Kidney capillary endothelial cell (primary cell): ENCODE data around the gene NREP.
A peak's percentile ranks its signal among the peaks of the same experiment; 100 is the strongest.

Experiments
- DNase-seq: peaks from one replicate; pipeline ENCODE4 v3.0.0-alpha.2; 2018; ENCODE audit warnings: low spot score

NREP gene, protein sequence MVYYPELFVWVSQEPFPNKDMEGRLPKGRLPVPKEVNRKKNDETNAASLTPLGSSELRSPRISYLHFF

DNA sequence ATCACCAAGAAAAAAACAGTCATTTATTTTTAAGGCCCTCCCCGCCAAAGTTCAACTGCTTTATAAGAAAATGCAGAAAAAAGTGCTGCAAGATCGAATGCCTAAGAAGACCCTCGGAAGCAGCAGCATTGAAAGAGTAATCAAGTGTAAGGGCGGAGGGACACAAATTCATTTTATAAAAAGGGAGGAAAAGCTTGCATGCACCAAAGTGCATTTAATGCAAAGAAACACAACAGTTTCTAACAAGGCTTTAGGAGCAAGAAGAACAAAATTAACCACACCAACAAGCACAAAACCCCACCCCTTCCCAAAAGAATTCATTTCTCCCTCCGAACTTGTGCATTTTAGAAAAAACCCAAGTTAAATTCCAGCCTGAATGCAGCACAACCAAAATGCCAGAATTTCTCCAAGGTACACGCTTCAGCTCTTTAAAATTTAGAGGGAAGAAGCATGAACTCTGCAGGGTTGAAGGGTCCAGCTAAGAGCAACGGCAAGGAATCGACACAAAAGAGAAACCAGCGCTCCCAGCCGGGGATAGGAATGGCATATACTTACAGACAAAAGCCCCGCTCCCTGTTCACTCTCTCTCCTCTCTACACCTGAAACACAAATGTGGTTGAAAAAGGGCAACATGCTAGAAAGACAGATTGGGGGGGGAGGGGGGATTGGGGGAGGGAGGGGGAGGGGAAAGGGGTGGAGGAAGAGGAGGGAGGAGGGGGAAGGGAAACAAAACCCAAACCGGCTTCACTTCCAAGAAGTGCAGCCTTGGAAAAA, at the start of gene NREP:
NREP (minus strand) TSS at position 614 of the 774 bp plus-strand sequence. CDS start 1,422 bp downstream, outside the sequence.
- peak; percentile 35 for DNase-seq

DNA sequence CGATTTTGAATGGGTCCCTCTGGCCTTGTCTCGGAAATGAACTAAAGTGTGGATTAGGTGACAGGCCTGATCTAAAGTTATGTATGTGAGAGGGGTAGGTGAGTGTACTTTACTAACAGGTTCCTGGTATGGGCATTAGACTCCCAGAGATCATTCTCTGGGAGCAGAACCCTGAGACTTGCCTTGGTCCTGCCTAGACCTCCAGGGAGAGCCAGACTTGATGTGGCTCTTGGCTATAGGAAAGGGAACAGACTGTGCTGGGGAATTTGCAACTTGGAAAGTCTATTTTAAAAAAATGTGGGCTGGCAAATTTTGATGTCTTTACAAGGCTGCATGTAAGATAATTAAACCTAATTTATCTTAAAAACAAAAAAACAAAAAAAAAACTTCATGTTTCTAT, 49.8 kb upstream of the NREP start:
- DNase-seq: no peak

DNA sequence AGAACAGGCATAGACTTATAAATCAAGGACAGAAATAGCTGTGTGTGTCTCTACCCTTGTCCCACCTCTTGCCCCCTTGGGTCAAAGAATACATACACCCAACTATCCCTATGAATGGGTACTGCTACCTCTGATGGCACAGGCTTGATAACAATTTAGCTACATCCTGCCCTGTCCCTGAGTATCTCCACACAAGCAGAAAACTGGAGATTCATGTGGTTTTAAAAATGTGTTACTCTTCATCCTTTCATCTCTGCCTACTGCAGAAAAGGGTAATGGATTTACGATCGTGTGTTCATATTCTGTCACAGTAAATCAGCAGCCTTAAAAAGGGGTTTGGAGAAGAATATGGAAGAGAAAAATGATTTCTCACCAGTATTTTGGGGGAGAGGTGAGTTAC, 49.2 kb upstream of the NREP start:
- no peak for DNase-seq

DNA sequence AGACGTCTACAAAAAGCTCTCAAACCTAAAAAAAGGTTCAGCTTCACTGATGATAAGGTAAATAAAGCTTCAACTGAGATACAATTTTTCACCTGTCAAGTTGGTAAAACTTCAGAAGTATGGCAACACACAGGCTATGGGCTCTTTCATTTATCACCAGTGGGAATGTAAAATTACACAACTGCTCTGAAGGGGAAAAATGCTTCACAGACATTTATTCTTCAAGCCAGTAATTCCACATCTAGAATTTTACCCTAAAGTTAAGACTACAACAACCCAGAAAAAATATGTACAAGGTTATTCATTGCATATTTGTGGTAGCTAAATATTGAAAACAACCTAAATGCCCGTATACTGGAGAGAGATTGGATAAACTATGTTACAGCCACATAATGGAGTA, 48.1 kb upstream of the NREP start:
- DNase-seq: no peak

DNA sequence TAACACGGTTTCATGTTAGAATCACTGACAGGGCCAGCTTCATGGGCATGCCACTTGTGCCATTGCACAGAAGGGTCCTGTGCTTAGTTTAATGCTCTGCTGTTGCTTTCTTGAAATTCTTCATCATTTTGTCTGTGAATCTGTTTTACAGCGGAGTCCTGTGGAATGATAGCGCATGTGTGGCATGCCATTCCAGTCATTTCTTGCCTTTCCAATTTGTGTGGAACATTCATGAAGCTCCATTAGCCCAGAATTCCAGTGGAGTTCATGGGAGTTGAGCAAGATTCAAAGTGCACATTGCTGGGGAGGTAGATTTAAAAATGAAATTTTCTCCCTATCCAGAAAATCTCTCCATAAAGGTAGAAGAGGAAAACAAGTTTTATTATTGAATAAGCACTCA, 43.4 kb upstream of the NREP start:
- DNase-seq: no peak

DNA sequence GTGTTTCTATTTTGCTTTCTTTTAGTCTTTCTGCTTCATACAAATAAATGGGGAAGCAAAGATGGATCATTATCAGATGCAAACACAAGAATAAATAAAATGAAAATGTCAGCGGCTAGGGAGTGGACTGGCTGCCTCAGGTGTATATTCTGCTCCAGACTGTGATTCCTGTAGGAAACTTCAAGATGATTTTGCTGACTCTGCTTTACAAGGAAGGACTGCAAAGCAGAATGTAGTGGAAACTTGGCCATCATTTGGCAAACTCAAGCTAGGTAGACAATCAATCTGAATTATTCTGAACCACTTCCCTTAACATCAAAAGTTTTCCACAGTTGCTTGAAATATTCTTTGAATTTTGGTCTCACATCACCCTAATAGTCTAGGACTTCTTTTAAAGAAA, 38.1 kb upstream of the NREP start:
- DNase-seq: no peak

DNA sequence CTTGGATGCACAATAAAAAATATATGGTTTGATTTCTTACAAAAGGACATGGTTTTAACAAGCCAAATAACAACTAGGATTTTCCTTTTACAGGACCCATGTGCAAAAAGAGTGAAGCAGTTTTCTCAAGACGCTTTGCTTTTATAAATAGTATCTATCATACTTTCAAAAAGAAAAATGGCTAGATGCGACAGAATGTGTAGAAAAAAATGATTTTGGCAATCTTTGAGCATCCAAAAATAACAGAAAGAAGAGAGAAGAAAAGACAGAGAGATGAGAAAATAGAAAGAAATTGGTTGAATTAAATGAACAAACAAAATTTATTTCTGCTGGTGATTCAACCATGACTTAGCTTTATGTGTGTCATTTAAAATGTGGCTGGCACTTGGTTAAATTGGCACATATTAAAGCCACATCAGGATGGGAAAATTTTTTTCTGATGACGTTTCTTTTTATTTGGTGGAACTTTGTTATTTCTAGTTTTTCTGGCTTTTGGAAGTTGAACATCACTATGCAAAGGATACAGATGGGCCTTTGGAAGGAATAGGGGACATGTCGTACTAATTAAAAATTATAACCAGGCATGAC, 35.6 kb upstream of the NREP start:
- DNase-seq: no peak

DNA sequence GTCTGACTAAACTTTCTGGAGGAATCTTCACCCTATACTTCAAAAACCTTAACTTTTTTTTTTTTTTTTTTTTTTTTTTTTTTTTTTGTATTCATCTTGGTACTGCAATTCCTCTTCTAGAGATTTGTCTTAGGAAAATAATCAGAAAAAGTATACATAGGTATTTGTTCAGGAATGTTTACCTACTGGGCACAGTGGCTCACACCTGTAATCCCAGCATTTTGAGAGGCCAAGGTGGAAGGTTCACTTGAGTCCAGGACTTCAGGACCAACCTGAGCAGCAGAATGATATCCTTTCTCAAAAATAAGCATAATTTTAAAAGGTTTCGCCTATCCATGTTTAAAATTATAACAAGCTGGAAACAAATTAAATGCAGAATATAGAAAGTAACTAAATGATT, 33.3 kb upstream of the NREP start:
- DNase-seq: no peak

DNA sequence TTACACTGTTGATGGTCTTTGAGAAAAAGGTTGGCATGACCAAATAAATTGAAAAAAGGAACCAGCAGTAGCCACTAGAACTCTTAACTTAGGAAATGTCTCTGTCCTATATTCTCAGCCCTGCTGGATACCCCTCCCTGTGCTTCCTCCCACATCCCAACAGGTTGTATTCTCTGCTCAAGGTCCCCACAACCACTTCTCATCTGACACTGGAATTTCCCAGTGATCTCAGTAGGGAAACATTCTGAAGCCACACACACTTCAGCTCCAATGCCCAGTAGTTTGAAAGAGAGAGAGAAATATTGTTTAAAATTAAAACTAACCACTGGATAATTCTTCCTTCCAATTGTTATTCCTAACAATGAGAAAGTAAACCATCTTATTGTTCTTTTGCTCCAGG, 30.0 kb upstream of the NREP start:
- no peak for DNase-seq

DNA sequence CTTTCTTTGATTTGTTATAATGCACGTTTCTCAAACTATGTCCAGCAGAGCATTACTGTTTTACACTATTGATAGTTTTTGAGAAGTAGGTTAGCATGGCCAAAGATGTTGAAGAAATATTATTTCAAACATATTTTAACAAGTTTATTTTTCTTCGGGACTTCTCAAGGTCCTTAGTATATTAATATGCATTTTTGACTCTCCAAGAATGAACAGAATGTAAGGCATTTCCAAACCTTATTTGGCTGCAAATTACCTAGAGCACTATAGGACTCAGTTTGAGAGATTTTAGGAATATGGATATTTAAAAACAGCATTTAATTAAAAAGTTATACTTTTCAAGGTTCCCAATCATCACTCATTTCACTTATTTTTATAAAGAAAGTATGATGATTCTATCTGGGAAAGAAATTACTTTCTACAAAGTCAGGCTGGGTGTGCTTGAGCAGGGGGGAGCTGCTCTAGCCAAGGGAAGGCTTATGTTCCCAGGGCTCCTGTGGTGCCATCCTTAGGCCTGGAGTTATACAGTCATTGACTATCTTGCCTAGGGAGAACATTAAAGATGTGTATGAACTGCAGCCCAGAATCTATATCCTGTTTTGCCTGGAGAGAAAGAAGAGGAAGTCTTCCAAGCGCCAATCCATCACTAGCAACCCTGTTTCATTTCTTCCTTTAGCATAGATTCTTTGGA, 27.6 kb upstream of the NREP start:
- no peak for DNase-seq

DNA sequence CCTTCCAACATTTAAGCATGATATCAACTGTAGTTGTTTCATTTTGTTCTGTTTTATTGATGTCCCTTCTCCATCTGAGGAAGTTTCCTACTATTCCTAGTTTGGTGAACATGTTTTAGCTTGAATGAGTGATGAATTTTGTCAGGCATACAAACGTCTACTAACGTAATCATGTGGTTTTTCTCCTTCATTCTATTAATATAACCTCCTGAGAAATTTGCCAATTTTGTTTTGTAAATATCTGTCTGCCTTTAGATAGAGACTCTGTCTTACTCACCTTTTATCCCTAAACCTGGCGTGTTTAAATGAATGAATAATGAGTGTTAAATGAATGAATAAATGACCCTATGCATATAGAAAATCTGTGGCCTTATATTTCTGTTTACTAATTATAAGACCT, 26.5 kb upstream of the NREP start:
- no peak for DNase-seq

DNA sequence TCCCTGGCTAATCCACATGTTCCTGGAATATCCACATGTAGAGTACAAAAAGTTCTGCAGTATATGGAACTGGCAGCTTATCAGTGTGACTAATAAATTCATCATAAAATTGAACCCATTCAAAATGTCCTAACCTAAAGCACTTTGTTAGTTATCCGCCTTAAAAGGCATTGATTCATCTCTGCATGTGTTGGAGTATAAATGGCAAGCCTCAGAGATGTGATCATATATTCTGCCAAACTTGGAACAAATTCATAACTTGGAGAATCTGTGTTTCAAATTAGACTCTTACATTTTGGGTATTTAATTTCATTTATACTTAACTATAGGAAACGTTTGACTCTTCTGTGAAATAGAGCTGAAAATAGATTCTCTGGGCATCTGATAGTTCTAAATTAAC, 25.2 kb upstream of the NREP start:
- DNase-seq: no peak

DNA sequence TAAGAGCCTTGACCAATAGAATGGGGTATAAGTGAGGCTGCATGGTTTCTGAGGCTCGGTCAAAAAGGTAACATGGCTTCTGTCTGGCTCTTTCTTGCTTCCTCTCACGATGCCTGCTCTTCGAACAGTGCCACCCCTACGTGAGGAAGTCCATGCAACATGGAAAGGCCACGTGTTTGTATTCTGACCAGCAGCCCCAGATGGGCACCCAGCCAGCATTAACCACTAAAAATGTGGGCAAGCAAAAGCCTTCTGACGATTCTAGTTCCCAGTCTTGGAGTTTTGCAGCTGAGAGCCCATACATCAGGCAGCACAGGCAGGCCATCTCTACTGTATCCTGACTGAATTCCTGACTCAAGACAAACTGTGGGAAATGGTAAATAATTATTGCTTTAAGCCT, 24.2 kb upstream of the NREP start:
- DNase-seq: no peak

DNA sequence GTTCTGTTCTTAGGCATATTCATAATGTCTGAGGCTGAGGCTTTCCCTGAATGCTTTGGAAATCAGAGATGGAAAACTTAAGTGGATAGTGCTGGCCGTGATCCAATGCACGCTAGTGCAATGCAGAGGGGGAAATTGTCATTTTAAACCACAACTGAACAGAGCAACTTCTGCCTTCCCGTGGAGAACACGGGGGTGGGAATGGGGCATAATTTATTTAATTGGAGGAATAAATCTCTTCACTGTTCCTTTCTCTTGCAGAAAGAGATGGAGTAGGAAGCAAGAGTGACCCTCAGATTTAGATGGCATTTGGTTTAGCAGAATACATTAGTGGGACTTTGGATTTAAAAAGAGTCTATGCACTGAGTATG, 22.9 kb upstream of the NREP start:
- DNase-seq: no peak

DNA sequence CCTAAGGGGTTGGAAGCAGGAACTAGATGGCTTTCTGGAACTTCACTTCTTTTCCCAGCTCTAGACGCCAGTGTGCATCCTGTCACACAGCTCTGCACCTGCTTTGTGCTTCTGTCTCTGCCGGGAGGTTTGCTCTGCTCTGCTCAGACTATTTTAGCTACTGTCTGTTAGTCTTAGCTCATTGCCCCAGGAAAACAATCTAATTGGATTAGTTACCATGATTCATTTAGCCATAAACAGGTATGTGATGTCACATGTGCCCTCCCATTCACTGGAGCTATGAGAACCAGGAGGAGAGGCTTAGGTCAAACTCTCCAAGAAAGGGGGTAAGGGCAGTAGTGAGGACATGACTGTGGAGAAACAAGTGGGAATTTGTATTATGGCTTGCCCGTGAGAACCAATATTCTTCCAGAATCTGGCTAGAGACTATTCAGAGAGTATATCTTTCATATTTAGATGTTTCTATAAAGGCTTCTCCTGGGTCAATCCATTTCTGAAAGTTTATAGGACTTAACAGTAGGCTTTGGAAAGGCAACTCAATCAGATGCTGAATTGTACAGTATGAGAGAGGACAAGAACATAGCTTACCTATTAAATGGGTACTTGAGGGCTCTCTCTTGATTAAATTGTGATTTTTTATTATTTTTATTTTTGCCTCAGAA, 22.4 kb upstream of the NREP start:
- no peak for DNase-seq

DNA sequence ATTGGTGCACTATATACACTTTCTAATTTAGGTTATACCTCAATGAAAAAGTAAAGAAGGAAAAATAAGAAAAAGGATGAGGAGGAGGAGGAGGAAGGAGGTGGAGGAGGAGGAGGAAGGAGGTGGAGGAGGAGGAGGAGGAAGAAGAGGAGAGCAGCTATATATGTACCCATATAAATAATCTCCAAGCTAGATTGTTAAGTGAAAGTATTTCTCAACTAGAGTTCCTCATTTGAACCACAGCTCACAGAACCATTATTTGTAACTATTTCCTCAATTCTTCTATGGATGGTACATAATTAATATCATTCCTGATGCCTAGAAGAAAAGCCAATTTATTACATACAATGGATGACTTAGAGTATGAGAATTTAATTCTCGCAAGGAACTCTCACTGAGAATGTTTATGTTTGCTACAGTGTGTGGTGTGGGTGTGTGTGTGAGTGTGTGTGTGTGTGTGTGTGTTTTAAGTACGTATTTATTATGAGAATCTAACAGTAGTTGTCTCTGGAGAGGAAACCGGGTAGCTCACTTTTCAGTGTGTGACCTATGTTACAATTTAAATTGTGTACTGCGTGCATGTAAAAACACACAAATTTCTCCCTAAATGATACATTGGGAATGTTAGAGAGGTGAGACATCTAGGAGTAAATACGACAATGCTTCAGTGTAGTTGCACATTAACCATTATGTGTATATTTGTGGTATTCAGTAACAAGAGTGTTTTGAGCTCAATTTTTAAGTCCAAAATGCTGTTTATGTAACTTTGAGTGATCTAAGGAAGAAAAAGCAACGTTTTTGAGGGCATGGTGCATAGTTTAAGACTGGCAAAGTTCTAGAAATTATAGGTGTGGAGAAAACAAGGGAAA, 20.2 kb upstream of the NREP start:
- no peak for DNase-seq

DNA sequence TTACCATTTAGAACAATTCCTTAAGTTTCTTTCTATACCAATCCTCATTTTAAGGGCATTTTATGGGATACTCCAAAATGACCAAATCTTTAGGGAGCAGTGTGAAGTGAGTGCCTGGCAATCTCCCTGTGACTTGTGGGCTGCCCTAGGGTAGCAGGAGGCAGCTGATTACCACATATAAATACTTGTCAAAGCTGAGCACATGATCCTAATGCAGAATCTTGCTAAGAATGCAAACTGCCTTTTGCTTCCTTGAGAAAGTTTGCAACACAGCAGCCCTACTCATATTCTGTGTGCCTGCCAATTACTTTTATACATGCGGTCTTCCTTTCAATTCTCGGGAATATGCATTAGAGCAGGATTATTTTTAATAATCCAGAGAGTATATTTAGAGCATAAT, 18.2 kb upstream of the NREP start:
- no peak for DNase-seq

DNA sequence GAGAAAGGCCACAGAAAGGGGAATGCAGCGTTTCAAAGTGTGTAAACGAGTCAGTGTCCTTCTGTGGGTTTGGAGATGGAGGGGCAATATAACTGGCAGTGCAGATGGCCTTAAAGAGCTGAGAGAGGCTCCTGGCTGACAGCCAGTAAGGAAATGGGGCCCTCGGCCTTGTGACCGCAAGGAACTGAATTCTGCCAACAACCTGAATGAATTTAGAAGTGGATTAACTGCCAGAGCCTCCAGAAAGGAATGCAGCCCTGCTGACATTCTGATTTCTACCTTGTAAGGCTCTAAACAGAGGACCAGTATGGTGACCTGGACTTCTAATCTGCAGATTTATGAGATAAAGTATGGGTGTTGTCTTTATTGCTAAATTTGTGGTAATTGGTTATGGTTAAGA, 17.5 kb upstream of the NREP start:
- DNase-seq: no peak

DNA sequence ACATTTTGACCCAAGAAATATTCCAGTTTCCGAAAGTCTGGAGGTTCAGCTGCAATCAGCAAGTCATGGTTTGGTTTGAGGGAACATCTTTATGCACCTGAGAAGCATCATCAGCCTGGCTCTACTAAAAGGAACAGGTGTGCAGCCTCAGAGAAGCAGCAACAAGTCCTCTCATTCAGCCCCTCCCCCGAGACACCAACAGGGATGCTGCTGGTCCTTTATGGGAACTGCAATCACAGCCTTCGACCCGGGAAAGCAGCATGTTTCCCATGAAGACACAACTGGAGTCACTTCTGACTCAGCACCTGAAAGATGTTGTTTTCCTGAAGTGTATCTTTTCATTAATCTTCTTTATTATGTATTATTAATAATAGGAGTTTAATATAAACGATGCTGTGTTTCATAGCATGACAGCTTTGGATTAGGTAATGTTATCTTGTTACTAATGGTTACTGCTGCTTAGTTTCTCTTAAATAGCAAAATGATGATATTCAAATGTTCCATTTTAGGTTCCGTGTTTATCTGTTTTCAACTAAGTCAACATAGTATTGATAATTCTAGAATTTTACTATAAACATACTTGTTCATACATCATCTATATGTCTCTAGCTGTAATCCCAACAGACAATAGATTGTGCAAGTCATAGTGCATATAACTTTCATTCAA, 15.6 kb upstream of the NREP start:
- DNase-seq: no peak

DNA sequence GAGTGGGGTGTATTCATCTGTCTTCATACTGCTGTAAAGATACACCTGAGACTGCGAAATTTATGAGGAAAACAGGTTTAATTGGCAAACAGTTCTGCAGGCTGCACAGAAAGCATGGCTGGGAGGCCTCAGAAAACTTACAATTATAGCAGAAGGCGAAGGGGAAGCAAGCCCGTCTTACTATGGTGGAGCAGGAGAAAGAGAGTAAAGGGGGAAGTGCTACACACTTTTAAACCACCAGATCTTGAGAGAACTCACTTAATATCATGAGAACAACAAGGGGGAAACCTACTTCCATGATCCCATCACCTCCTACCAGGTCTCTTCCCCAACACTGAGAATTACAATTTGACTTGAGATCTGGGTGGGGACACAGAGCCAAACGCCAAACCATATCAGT, 12.5 kb upstream of the NREP start:
- no peak for DNase-seq
